Neural cell (in vitro differentiated cells): ENCODE data around the gene BCOR.

ENCODE experiments used
- EP300 ChIP-seq: fragments of 450-650 bp; conservative IDR thresholded peaks from 2 replicates; pipeline ENCODE4 v1.6.1; 2014; ENCODE audit warnings: antibody characterized with exemption, mild to moderate bottlenecking, moderate library complexity; ENCODE audit not compliant: poor library complexity, severe bottlenecking
- POLR2AphosphoS5 ChIP-seq: IDR thresholded peaks from 2 replicates; pipeline ENCODE4 v1.6.1; 2012
- RAD21 ChIP-seq: fragments of 450-650 bp; conservative IDR thresholded peaks from 2 replicates; pipeline ENCODE4 v1.6.1; 2014; ENCODE audit warnings: antibody characterized with exemption, mild to moderate bottlenecking, moderate library complexity
- TF ChIP-seq, protein P1 (sequence below): fragments of 450-650 bp; IDR thresholded peaks from 2 replicates; pipeline ENCODE4 v1.5.1; 2014; ENCODE audit warnings: antibody characterized with exemption, mild to moderate bottlenecking, moderate library complexity; ENCODE audit not compliant: poor library complexity, severe bottlenecking

DNA sequence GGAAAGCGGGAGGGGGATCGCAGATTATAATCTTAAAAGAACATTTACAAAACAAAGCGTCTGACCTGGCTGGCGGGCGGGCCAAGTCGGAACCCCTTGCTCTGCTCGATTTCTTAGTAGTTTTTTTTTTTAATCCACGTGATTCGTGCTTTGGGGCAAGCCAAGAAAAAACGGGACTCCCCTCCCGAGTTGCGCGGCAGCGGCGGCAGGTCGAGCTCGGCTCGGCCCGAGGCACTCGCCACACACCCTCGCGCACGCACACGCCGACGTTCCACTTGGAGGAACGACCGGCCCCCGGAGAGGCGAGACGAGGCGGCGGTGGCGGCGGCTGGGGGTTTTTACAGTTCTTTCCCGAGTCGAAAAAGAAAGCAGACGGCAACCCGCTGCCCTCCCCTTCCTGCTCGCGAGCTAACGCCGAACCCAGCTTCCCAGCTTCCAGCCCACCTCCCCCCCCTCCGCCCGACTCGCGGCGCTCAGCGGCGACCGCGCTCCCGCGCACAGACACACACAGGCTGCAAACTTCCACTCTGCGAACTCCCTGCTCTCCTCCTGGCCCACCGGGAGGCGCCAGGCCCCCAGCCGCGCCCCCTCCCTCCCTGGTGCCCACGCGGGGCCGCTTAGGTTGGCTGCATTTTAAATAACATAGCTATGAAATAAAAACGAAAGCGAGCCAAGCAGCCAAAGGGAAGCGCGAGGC lies 1.2 kb downstream of the BCOR start:
- TF ChIP-seq, protein P1, sequence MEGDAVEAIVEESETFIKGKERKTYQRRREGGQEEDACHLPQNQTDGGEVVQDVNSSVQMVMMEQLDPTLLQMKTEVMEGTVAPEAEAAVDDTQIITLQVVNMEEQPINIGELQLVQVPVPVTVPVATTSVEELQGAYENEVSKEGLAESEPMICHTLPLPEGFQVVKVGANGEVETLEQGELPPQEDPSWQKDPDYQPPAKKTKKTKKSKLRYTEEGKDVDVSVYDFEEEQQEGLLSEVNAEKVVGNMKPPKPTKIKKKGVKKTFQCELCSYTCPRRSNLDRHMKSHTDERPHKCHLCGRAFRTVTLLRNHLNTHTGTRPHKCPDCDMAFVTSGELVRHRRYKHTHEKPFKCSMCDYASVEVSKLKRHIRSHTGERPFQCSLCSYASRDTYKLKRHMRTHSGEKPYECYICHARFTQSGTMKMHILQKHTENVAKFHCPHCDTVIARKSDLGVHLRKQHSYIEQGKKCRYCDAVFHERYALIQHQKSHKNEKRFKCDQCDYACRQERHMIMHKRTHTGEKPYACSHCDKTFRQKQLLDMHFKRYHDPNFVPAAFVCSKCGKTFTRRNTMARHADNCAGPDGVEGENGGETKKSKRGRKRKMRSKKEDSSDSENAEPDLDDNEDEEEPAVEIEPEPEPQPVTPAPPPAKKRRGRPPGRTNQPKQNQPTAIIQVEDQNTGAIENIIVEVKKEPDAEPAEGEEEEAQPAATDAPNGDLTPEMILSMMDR, result no peak
- no peak for TF ChIP-seq POLR2AphosphoS5
- TF ChIP-seq EP300, result no peak
- peak; percentile 7 for TF ChIP-seq RAD21
